ENCODE results near the gene CCDC71. TPM values are rescaled to one million over a fixed set of nuclear protein-coding genes. Genes with fewer than 3 reads are reported as not detected.

CCDC71 gene
- total and polyA plus RNA-seq, 9 of the 15 experiments (the other 6 are each of a cell fraction or from before 2014, with no cell fraction given), result 0.13 to 19.3 (median 14.3) TPM

DNA sequence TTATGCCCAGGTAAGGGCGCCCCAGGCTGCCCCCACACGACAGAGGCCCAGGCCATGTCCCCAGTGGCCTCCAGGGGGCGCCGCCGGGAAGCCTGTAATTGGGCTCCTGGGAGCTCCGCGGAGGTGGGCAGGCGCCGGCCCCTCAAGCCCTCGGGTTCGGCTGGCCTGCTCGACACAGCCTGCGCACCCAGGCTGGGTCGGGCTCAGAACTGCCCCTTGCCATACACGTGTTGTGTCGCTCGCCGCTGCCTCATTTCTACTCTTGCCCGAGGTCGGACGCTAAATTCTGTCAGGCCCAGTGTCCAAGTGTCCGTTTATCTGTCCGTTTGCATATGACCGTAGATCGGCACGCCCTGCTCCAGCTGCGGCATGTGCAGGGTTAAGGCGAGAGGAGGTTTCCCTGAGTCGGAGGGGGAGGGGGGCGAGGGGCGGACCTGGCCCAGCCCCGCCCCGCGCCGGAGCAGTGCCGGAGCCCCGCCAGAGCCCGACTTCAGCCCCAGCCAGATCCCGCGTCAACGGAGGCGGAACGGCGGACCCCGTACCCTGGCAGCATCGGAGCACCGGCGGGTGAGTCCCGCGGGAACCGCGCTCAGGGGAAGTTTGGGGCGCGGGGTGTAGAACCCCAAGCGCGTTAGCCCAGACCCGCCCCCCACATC, 5.1 kb upstream of the CCDC71 start, which contains the start of gene KLHDC8B (continued):
- TF ChIP-seq THRAP3 (IDR thresholded peaks at IDR 0.05; ENCODE audit: borderline replicate concordance) (no peak), GABPB2 (CRISPR knock-in tag; conservative IDR thresholded peaks at IDR 0.05) (no peak), HNRNPH1 (optimal IDR thresholded peaks at IDR 0.05; ENCODE audit: low read depth, low read length) (no peak), ZNF311 (CRISPR knock-in tag; IDR thresholded peaks at IDR 0.05) (no peak), POLR3G (IDR thresholded peaks at IDR 0.05; ENCODE audit: extremely low read depth, insufficient read length, insufficient replicate concordance) (no peak), NUFIP1 (IDR thresholded peaks at IDR 0.05; ENCODE audit: partially characterized antibody) (no peak), TAL1 (IDR thresholded peaks at IDR 0.05) (peak; percentile 67), ERF (CRISPR knock-in tag; IDR thresholded peaks at IDR 0.05) (no peak), CBX8 (IDR thresholded peaks at IDR 0.05; ENCODE audit: borderline replicate concordance, extremely low read depth, low read depth, low read length, poor library complexity, severe bottlenecking) (no peak), SMAD2 (IDR thresholded peaks at IDR 0.05; ENCODE audit: low read depth, low read length) (no peak), ZKSCAN8 (CRISPR knock-in tag; IDR thresholded peaks at IDR 0.05) (no peak), SMARCA5 (IDR thresholded peaks at IDR 0.05) (no peak), CEBPG (CRISPR knock-in tag; IDR thresholded peaks at IDR 0.05) (no peak), CEBPG (tag; conservative IDR thresholded peaks at IDR 0.05 in 1 of 2, IDR thresholded peaks at IDR 0.05 in 1 of 2) (no peak), U2AF2 (optimal IDR thresholded peaks at IDR 0.05; ENCODE audit: low read depth, low read length) (no peak), RBBP5 (IDR thresholded peaks at IDR 0.05; ENCODE audit: borderline replicate concordance, insufficient read depth, low read length, poor library complexity, severe bottlenecking) (peak; percentile 54), ZNF282 (CRISPR knock-in tag; IDR thresholded peaks at IDR 0.05) (no peak), HDAC2 (IDR thresholded peaks at IDR 0.05) (peak; percentile 79; the same call in 1 of the 2 replicates), ZZZ3 (IDR thresholded peaks at IDR 0.05) (no peak)
- TF ChIP-seq, protein P1, sequence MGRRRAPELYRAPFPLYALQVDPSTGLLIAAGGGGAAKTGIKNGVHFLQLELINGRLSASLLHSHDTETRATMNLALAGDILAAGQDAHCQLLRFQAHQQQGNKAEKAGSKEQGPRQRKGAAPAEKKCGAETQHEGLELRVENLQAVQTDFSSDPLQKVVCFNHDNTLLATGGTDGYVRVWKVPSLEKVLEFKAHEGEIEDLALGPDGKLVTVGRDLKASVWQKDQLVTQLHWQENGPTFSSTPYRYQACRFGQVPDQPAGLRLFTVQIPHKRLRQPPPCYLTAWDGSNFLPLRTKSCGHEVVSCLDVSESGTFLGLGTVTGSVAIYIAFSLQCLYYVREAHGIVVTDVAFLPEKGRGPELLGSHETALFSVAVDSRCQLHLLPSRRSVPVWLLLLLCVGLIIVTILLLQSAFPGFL (CRISPR knock-in tag; IDR thresholded peaks at IDR 0.05), result no peak
- TF ChIP-seq, protein P2, sequence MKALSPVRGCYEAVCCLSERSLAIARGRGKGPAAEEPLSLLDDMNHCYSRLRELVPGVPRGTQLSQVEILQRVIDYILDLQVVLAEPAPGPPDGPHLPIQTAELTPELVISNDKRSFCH (CRISPR knock-in tag; IDR thresholded peaks at IDR 0.05), result no peak
- TF ChIP-seq, protein P2 (tag; IDR thresholded peaks at IDR 0.05), result 0 out of 2 replicates have a peak, but pooled peaks have one; percentile 70
- TF ChIP-seq, protein P3, sequence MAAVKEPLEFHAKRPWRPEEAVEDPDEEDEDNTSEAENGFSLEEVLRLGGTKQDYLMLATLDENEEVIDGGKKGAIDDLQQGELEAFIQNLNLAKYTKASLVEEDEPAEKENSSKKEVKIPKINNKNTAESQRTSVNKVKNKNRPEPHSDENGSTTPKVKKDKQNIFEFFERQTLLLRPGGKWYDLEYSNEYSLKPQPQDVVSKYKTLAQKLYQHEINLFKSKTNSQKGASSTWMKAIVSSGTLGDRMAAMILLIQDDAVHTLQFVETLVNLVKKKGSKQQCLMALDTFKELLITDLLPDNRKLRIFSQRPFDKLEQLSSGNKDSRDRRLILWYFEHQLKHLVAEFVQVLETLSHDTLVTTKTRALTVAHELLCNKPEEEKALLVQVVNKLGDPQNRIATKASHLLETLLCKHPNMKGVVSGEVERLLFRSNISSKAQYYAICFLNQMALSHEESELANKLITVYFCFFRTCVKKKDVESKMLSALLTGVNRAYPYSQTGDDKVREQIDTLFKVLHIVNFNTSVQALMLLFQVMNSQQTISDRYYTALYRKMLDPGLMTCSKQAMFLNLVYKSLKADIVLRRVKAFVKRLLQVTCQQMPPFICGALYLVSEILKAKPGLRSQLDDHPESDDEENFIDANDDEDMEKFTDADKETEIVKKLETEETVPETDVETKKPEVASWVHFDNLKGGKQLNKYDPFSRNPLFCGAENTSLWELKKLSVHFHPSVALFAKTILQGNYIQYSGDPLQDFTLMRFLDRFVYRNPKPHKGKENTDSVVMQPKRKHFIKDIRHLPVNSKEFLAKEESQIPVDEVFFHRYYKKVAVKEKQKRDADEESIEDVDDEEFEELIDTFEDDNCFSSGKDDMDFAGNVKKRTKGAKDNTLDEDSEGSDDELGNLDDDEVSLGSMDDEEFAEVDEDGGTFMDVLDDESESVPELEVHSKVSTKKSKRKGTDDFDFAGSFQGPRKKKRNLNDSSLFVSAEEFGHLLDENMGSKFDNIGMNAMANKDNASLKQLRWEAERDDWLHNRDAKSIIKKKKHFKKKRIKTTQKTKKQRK (IDR thresholded peaks at IDR 0.05; ENCODE audit: borderline replicate concordance, low read depth, low read length), result no peak
